Right lobe of liver (tissue), 4 donors: ENCODE results near the gene DPPA3.

ENCODE experiments used
- POLR2A ChIP-seq: fragments of 450-650 bp; IDR thresholded peaks from one replicate; pipeline ENCODE4 v1.6.1; 2017; ENCODE audit warnings: antibody characterized with exemption, mild to moderate bottlenecking
- TF ChIP-seq, protein P1 (sequence below), 4 donors: fragments of 200-600 bp in 3 of 4; fragments of 450-650 bp in 1 of 4; IDR thresholded peaks; one replicate each; pipeline versions ENCODE4 v1.5.1 to v1.8.0; 2016 to 2022; ENCODE audit warnings: antibody characterized with exemption in 4 of 4, mild to moderate bottlenecking in 2 of 4
- donor health status: DM: no; HTN: no; CAD: no.
- donor health status: DM: no; HTN: no; CAD: no.
- donor health status: DM: no; HTN: yes; CAD: no.

DNA sequence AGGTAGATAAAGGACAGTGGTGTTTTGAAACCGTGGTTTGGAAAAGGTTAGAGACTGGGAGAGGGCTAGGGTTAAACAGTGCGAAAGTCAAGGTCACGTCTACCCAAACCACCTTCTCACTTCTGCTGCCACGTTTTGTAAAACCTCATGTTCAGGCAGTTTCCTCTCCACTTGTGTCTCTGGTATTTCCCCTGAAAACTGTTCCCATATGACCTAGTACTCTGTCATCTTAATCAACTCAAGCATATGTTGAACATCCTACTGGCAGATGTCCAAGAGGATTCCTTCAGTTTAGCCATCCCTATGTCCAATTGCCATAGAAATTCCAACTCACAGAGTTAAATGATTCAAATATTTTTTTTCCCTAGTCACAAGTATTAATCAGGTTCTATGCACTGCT lies 18.5 kb downstream of the DPPA3 start:
- TF ChIP-seq, protein P1, sequence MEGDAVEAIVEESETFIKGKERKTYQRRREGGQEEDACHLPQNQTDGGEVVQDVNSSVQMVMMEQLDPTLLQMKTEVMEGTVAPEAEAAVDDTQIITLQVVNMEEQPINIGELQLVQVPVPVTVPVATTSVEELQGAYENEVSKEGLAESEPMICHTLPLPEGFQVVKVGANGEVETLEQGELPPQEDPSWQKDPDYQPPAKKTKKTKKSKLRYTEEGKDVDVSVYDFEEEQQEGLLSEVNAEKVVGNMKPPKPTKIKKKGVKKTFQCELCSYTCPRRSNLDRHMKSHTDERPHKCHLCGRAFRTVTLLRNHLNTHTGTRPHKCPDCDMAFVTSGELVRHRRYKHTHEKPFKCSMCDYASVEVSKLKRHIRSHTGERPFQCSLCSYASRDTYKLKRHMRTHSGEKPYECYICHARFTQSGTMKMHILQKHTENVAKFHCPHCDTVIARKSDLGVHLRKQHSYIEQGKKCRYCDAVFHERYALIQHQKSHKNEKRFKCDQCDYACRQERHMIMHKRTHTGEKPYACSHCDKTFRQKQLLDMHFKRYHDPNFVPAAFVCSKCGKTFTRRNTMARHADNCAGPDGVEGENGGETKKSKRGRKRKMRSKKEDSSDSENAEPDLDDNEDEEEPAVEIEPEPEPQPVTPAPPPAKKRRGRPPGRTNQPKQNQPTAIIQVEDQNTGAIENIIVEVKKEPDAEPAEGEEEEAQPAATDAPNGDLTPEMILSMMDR (IDR thresholded peaks at IDR 0.05), result no peak
- TF ChIP-seq POLR2A, result no peak
